Peyer's patch (tissue), 4 donors: ENCODE measurements around the gene BACH2. TPM values are rescaled to one million over a fixed set of nuclear protein-coding genes. Genes with fewer than 3 reads are reported as not detected.
A peak's percentile ranks its signal among the peaks of the same experiment; 100 is the strongest.

Experiments
- DNase-seq, 3 donors: peaks; one replicate each; pipeline ENCODE4 v3.0.0-alpha.2; 2017 to 2019
- H3K27ac ChIP-seq, 4 donors: fragments of 200-600 bp; sonication (generic); one replicate each; pipeline ENCODE4 v1.5.1; 2016 to 2019
- H3K27me3 ChIP-seq, 2 donors: fragments of 200-600 bp; sonication (generic); one replicate each; pipeline ENCODE4 v1.5.1; 2019
- H3K36me3 ChIP-seq, 3 donors: fragments of 200-600 bp; sonication (generic); one replicate each; pipeline ENCODE4 v1.5.1; 2016 to 2019
- H3K4me1 ChIP-seq, 4 donors: fragments of 200-600 bp; sonication (generic); one replicate each; pipeline ENCODE4 v1.5.1; 2016 to 2019
- H3K4me3 ChIP-seq, 4 donors: fragments of 200-600 bp; sonication (generic); 1 replicate in 3 of 4; 2 replicates in 1 of 4; pipeline ENCODE4 v1.5.1; 2016 to 2019; ENCODE audit warnings: mild to moderate bottlenecking in 1 of 4
- H3K9me3 ChIP-seq, 4 donors: fragments of 200-600 bp; sonication (generic); one replicate each; pipeline ENCODE4 v1.5.1; 2016 to 2019; ENCODE audit warnings: mild to moderate bottlenecking in 1 of 4
- CTCF ChIP-seq, 6 experiments: fragments of 450-650 bp in 4 of 6; fragments of 200-600 bp in 2 of 6; sonication (generic) in 1 of 6; IDR thresholded peaks; one replicate each; pipeline ENCODE4 v1.5.1; 2017 to 2019; ENCODE audit warnings: antibody characterized with exemption in 6 of 6, mild to moderate bottlenecking in 3 of 6, moderate library complexity in 1 of 6
- POLR2A ChIP-seq, 2 donors: fragments of 450-650 bp; IDR thresholded peaks; one replicate each; pipeline ENCODE4 v1.5.1; 2017; ENCODE audit warnings: antibody characterized with exemption in 2 of 2, mild to moderate bottlenecking in 2 of 2, moderate library complexity in 2 of 2
- total RNA-seq, 4 donors: library from RNA; depleted of rRNA; stranded (reverse); fragments of >200 nt; gene quantifications; one replicate each; pipeline ENCODE4 v1.1.0, GENCODE V29; 2016

BACH2 gene
- total RNA-seq, 4 donors from 2014 or later, result 0.18 to 26.4 (median 8.2) TPM

GRCh38 chr6:90187437-90188121 is 109.1 kb downstream of the BACH2 start:
- no peaks in the 10 kb centered on the region for H3K4me1 ChIP-seq
- TF ChIP-seq POLR2A (IDR thresholded peaks at IDR 0.05), result no peak
- TF ChIP-seq CTCF (IDR thresholded peaks at IDR 0.05), result no peak
- no peaks in the 10 kb centered on the region for H3K27me3 ChIP-seq
- DNase-seq, result no peak
- H3K36me3 ChIP-seq, result no peaks in the 10 kb centered on the region
- peak overlapping the region in 1 of 4 donors; percentile 56 for H3K27ac ChIP-seq
- no peaks in the 10 kb centered on the region for H3K9me3 ChIP-seq
- H3K4me3 ChIP-seq, result no peak overlapping the region

- H3K27ac ChIP-seq, result peak overlapping the region in 1 of 4 donors; percentile 56
- H3K9me3 ChIP-seq, result no peaks in the 10 kb centered on the region
- TF ChIP-seq CTCF (IDR thresholded peaks at IDR 0.05) (no peak), POLR2A (IDR thresholded peaks at IDR 0.05) (no peak)
- no peaks in the 10 kb centered on the region for H3K27me3 ChIP-seq
- no peak overlapping the region for H3K4me3 ChIP-seq
- DNase-seq, result no peak
- H3K36me3 ChIP-seq, result no peaks in the 10 kb centered on the region
- no peaks in the 10 kb centered on the region for H3K4me1 ChIP-seq
Measured at GRCh38 chr6:90186637-90187371, 109.8 kb downstream of the BACH2 start.

GRCh38 chr6:90186026-90186425 is 110.6 kb downstream of the BACH2 start:
- H3K4me3 ChIP-seq, result no peak overlapping the region
- H3K4me1 ChIP-seq, result no peaks in the 10 kb centered on the region
- DNase-seq, result no peak
- H3K27me3 ChIP-seq, result no peaks in the 10 kb centered on the region
- no peak overlapping the region for H3K27ac ChIP-seq
- H3K36me3 ChIP-seq, result no peaks in the 10 kb centered on the region
- TF ChIP-seq POLR2A (IDR thresholded peaks at IDR 0.05), result no peak
- TF ChIP-seq CTCF (IDR thresholded peaks at IDR 0.05), result no peak
- no peaks in the 10 kb centered on the region for H3K9me3 ChIP-seq

- no peaks in the 10 kb centered on the region for H3K36me3 ChIP-seq
- no peak for TF ChIP-seq POLR2A (IDR thresholded peaks at IDR 0.05)
- no peak for TF ChIP-seq CTCF (IDR thresholded peaks at IDR 0.05)
- no peak overlapping the region for H3K4me3 ChIP-seq
- no peak for DNase-seq
- no peak overlapping the region for H3K27ac ChIP-seq
- H3K9me3 ChIP-seq, result no peaks in the 10 kb centered on the region
- no peaks in the 10 kb centered on the region for H3K27me3 ChIP-seq
- H3K4me1 ChIP-seq, result no peaks in the 10 kb centered on the region
Measured at GRCh38 chr6:90184334-90185298, 112.0 kb downstream of the BACH2 start.

GRCh38 chr6:90183587-90184333 is 112.9 kb downstream of the BACH2 start:
- TF ChIP-seq CTCF (IDR thresholded peaks at IDR 0.05) (no peak), POLR2A (IDR thresholded peaks at IDR 0.05) (no peak)
- H3K9me3 ChIP-seq, result no peaks in the 10 kb centered on the region
- H3K27me3 ChIP-seq, result no peaks in the 10 kb centered on the region
- H3K4me1 ChIP-seq, result no peaks in the 10 kb centered on the region
- H3K4me3 ChIP-seq, result no peak overlapping the region
- no peak for DNase-seq
- H3K36me3 ChIP-seq, result no peaks in the 10 kb centered on the region
- H3K27ac ChIP-seq, result no peak overlapping the region
